Glutamatergic neuron (in vitro differentiated cells): ENCODE data around the gene ZNF564. TPM values are rescaled to one million over a fixed set of nuclear protein-coding genes. Genes with fewer than 3 reads are reported as not detected.

ENCODE experiments used
- DNase-seq: peaks from one replicate; pipeline ENCODE4 v3.0.0; 2022
- H3K27ac Mint-ChIP-seq: one replicate; pipeline ENCODE4 v1.8.0; 2020; ENCODE audit warnings: mild to moderate bottlenecking, mixed read lengths, inconsistent platforms; ENCODE audit not compliant: unreplicated experiment
- H3K27me3 Mint-ChIP-seq: one replicate; pipeline ENCODE4 v1.8.0; 2020; ENCODE audit warnings: mild to moderate bottlenecking, moderate library complexity, mixed read lengths, inconsistent platforms; ENCODE audit not compliant: unreplicated experiment
- H3K36me3 Mint-ChIP-seq: one replicate; pipeline ENCODE4 v1.8.0; 2020; ENCODE audit warnings: mild to moderate bottlenecking, mixed read lengths, inconsistent platforms; ENCODE audit not compliant: unreplicated experiment
- H3K4me1 Mint-ChIP-seq: one replicate; pipeline ENCODE4 v1.8.0; 2020; ENCODE audit warnings: mild to moderate bottlenecking, low read depth, mixed read lengths, inconsistent platforms; ENCODE audit not compliant: unreplicated experiment
- H3K4me3 Mint-ChIP-seq: one replicate; pipeline ENCODE4 v1.8.0; 2020; ENCODE audit warnings: mild to moderate bottlenecking, mixed read lengths, inconsistent platforms; ENCODE audit not compliant: unreplicated experiment
- H3K9me3 Mint-ChIP-seq: one replicate; pipeline ENCODE4 v1.8.0; 2020; ENCODE audit warnings: mild to moderate bottlenecking, moderate library complexity, mixed read lengths, inconsistent platforms; ENCODE audit not compliant: unreplicated experiment
- long read RNA-seq: library from polyadenylated mRNA; unstranded; transcript quantifications from one replicate; pipeline ENCODE4 v2.0.0, GENCODE V29; 2020; ENCODE audit not compliant: unreplicated experiment
- total RNA-seq: library from RNA; stranded (reverse); fragmentation: NEBNext Ultra II Directional; extraction: Animal tissue kit (Norgen Biotek cat#: 25700); gene quantifications from one replicate; pipeline ENCODE4 v1.2.1, GENCODE V29; 2021; ENCODE audit not compliant: unreplicated experiment
- TF ChIP-seq, protein P1 (sequence below): fragments of 200-600 bp; sonication (generic); IDR thresholded peaks from one replicate; pipeline ENCODE4 v1.5.0; 2021; ENCODE audit not compliant: partially characterized antibody, unreplicated experiment

The ZNF564 gene
- total RNA-seq, result 11.2 TPM
- long read RNA-seq, partial matches to known transcripts, result 0 of 5 reads
- long read RNA-seq, other reads (novel, unspliced or antisense), result 0 of 5 reads

DNA sequence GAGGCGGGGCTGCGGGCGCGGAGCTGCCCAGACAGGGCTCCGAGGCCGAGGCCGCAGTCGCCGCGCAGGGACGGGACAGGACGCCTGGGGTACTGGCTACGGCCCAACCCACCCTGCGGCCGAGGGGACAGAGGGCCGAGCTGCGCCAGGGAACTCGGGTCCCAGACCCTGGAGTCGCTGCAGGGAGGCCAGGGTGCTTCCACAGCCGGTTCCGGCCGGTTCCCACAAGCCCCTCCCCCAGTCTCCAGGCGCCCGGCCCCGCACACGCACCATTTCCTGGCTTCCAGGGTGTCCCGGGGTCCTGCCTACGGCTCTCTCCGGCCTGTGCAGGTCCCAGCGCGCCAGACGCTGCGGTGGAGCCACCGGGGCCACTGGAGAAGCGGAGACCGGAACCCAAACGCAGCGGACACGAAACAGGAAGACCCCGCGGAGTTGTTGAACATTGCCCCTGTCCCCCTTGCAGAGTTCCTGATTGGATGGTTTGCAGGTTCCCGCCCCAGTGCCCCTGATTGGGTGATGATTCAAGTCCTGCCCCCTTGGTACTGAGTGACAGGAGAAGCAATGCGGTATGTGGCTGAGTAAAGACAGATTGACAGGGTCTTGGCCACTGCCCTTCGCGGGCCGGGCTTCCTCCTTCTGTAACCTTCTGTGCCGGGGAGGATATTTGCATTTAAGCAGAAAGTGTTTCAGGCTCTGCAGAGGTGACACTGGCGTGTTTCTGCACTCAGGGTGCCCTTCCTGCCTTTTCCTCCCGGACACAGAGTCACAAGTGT lies at the start of gene ZNF564:
Gene ZNF564, minus strand, starts transcription at position 423 of the 773 bp plus-strand sequence. Its CDS starts 150 bp downstream, at position 273.
- no peaks in the 10 kb centered on the region for H3K36me3 Mint-ChIP-seq
- peaks cover 7% of the 10 kb centered on the region for H3K27me3 Mint-ChIP-seq
- H3K4me3 Mint-ChIP-seq, result peak within 1 kb of the TSS; percentile 98
- peaks cover 10% of the 10 kb centered on the region for H3K9me3 Mint-ChIP-seq
- H3K4me1 Mint-ChIP-seq, result peaks cover 7% of the 10 kb centered on the region
- peak; percentile 90 for DNase-seq
- TF ChIP-seq, protein P1, sequence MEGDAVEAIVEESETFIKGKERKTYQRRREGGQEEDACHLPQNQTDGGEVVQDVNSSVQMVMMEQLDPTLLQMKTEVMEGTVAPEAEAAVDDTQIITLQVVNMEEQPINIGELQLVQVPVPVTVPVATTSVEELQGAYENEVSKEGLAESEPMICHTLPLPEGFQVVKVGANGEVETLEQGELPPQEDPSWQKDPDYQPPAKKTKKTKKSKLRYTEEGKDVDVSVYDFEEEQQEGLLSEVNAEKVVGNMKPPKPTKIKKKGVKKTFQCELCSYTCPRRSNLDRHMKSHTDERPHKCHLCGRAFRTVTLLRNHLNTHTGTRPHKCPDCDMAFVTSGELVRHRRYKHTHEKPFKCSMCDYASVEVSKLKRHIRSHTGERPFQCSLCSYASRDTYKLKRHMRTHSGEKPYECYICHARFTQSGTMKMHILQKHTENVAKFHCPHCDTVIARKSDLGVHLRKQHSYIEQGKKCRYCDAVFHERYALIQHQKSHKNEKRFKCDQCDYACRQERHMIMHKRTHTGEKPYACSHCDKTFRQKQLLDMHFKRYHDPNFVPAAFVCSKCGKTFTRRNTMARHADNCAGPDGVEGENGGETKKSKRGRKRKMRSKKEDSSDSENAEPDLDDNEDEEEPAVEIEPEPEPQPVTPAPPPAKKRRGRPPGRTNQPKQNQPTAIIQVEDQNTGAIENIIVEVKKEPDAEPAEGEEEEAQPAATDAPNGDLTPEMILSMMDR, result no peak
- H3K27ac Mint-ChIP-seq, result peak within 1 kb of the TSS; percentile 98

DNA sequence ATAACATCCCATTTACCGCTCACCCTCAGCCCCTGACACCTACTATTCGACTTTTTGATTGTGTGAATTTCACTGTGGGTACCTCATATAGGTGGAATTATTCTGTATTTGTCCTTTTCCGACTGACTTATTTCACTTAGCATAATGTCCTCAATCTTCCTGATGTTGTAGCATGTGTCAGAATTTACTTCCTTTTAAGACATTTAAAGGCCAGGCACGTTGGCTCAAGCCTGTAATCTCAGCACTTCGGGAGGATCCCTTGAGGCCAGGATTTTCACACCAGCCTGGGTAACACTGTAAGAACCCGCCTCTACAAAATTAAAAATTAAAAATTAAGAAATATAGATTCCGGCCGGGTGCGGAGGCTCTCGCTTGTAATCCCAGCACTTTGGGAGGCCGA lies 46.3 kb upstream of the ZNF564 start:
- Mint-ChIP-seq H3K27ac (no peak overlapping the region), H3K4me1 (no peaks in the 10 kb centered on the region), H3K27me3 (no peaks in the 10 kb centered on the region), H3K36me3 (peaks cover 4% of the 10 kb centered on the region), H3K4me3 (no peak overlapping the region), H3K9me3 (peaks cover 1% of the 10 kb centered on the region)
- TF ChIP-seq, protein P1, result no peak
- DNase-seq, result no peak

DNA sequence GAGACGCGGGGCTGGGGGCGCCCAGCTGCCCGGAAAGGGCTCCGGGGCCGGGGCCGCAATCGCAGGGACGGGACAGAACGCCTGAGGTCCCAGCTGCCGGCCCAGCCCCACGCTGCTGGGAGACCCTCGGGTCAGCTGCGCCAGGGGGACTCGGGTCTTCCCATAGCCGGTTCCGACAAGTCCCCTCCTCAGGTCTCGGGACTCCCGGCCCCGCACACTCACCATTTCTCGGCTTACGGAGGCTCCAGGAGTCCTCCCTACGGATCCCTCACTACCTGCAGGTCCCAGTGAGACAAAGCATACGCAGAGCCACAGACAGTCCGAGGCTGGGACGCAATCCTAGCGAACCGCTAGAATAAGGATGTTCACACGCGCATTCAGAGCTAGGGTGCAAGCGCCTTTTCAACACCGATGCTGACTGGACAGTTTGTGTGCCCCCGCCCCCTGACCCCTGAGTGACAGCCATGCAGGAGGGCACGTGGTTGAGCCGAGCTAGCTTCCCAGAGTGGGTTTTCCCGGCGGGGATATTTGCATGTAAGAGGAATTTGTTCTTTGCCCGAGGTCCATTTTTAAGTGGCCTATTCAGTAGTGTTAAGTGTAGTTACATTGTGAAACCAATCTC lies 45.8 kb upstream of the ZNF564 start:
- H3K27me3 Mint-ChIP-seq, result no peaks in the 10 kb centered on the region
- TF ChIP-seq, protein P1, result no peak
- H3K4me1 Mint-ChIP-seq, result no peaks in the 10 kb centered on the region
- H3K27ac Mint-ChIP-seq, result no peak overlapping the region
- no peak overlapping the region for H3K4me3 Mint-ChIP-seq
- peaks cover 3% of the 10 kb centered on the region for H3K36me3 Mint-ChIP-seq
- peaks cover 4% of the 10 kb centered on the region for H3K9me3 Mint-ChIP-seq
- DNase-seq, result no peak

DNA sequence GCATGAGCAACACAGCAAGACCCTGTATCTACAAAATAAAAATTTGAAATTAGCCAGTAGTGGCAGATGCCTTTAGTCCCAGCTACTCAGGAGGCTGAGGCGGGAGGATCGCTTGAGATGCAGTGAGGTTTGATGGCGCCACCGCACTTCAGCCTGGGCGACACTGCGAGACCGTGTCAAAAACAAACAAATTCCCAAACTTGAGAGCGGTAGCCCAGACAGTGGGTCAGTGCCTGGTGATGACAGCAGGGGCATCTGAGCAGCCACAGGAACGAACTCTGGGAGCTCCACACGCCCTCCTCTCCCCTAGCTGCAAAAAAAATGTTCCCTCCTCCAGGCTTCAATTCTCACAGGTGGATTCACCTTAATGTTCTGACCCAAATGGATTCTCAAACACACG lies 45.2 kb upstream of the ZNF564 start:
- Mint-ChIP-seq H3K27ac (no peak overlapping the region), H3K27me3 (no peaks in the 10 kb centered on the region), H3K4me3 (no peak overlapping the region), H3K36me3 (no peaks in the 10 kb centered on the region), H3K9me3 (peaks cover 4% of the 10 kb centered on the region), H3K4me1 (no peaks in the 10 kb centered on the region)
- DNase-seq, result no peak
- TF ChIP-seq, protein P1, result no peak

DNA sequence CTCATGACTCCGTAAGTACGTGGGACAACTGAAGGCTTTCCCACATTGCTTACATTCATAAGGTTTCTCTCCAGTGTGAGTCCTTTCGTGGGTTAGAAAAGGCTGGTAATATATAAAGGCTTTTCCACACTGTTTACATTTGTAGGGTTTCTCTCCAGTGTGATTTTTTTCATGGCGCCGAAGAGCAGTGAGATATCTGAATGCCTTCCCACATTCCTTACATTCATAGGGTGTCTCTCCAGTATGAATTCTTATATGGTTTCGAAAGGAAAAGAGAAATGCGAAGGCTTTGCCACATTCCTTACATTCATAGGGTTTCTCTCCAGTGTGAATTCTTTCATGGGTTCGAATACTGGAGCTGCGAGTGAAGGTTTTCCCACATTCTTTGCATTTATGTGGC lies 29.8 kb upstream of the ZNF564 start:
- H3K36me3 Mint-ChIP-seq, result peaks cover 54% of the 10 kb centered on the region
- H3K9me3 Mint-ChIP-seq, result peaks cover 7% of the 10 kb centered on the region
- TF ChIP-seq, protein P1, result no peak
- H3K4me1 Mint-ChIP-seq, result no peaks in the 10 kb centered on the region
- no peak overlapping the region for H3K4me3 Mint-ChIP-seq
- DNase-seq, result no peak
- no peak overlapping the region for H3K27ac Mint-ChIP-seq
- H3K27me3 Mint-ChIP-seq, result peaks cover 3% of the 10 kb centered on the region
